Umbilical cord (tissue), 2 donors: ENCODE measurements around the gene VARS1. TPM values are rescaled to one million over a fixed set of nuclear protein-coding genes. Genes with fewer than 3 reads are reported as not detected.
A peak's percentile ranks its signal among the peaks of the same experiment; 100 is the strongest.
"Not testable (repeated sequence)": the region's sequence is repeated elsewhere in the genome, so short reads cannot be mapped to it uniquely, and the experiment has no call there.

ENCODE experiments used
- DNase-seq: peaks from one replicate; pipeline ENCODE4 v3.0.0-alpha.2; 2015; ENCODE audit warnings: low spot score
- total RNA-seq: library from RNA; depleted of rRNA; stranded (reverse); fragments of >200 nt; gene quantifications from one replicate; pipeline ENCODE4 v1.2.3, GENCODE V29; 2014; ENCODE audit warnings: low replicate concordance; ENCODE audit not compliant: insufficient read depth

VARS1 gene
- total RNA-seq, 1 donor from 2014 or later = 18.8 TPM

- no peak for DNase-seq
These were observed 1.2 kb downstream of the VARS1 start for GRCh38 chr6:31794294-31794865.

DNA sequence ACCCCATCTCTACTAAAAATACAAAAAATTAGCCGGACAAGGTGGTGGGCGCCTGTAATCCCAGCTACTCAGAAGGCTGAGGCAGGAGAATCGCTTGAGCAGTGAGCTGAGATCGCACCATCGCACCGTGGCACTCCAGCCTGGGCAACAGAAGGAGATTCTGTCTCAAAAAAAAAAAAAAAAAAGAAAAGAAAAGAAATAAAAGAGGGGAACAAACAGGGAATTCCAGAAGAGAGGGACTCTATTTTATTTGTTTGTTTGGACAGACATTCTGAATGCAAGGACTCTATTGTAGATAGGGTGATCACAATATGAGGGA lies 1.7 kb downstream of the VARS1 start:
- DNase-seq = not testable (repeated sequence)

DNA sequence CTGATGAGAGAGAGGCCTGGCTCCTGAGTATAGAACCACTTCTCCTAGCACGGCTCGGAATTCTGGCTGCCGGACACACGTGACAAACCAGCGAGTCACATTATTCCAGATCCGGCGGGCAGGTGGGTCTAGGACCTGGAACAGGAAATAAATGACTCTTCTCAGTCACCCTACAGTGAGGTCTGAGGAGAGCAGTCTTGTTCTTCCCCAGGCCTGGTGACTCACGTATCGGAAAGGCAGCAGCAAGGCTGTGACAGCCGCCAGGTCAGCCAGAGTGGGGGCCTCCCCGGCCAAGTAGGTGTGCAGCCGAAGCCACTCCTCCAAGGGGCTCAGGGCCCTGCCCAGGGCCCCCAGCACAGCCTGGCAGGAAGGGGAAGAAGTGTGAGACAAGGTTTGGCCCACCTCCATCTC lies 2.8 kb downstream of the VARS1 start:
- DNase-seq = no peak

GRCh38 chr6:31792090-31792374 lies 3.5 kb downstream of the VARS1 start:
- DNase-seq = no peak

- DNase-seq = peak; percentile 60
These were observed 4.0 kb downstream of the VARS1 start for GRCh38 chr6:31791324-31792089.

GRCh38 chr6:31785475-31785874 lies 10.1 kb downstream of the VARS1 start:
- DNase-seq = no peak

GRCh38 chr6:31784098-31784925 lies 11.2 kb downstream of the VARS1 start:
- DNase-seq = no peak

DNA sequence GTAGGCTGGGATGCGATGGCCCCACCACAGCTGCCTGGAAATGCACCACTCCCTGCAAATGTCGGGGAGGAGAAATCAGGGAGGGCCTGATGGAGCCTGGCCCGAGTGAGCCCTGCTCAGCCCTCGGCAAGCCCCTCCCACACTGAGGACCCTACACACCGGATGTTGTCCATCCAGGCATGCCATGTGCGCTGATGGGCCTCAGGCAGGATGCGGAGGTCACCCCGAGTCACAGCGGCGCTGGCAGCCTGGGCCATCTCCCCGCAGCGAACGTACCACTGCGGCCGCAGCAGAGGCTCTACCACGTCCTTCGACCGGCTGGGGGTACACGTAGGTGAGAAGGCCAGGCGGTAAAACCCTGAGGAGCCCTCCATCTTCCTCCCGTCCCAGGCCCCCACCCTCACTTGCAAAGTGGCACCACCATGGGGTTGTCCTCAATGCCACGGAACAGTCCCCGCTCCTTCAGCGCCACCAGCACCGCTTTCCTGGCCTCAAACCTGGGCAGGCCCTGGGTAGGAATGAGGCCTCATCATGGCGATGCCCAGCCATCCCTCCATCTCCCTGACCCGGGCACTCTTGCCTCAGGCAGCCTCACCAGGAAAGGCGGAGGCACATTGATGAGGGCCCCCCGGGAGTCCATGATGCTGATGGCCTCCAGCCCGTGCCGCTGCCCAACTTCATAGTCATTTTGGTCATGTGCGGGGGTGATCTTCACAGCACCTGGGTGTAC lies 13.3 kb downstream of the VARS1 start:
- no peak for DNase-seq

- DNase-seq = no peak
These were observed 14.1 kb downstream of the VARS1 start for GRCh38 chr6:31781244-31782125.

DNA sequence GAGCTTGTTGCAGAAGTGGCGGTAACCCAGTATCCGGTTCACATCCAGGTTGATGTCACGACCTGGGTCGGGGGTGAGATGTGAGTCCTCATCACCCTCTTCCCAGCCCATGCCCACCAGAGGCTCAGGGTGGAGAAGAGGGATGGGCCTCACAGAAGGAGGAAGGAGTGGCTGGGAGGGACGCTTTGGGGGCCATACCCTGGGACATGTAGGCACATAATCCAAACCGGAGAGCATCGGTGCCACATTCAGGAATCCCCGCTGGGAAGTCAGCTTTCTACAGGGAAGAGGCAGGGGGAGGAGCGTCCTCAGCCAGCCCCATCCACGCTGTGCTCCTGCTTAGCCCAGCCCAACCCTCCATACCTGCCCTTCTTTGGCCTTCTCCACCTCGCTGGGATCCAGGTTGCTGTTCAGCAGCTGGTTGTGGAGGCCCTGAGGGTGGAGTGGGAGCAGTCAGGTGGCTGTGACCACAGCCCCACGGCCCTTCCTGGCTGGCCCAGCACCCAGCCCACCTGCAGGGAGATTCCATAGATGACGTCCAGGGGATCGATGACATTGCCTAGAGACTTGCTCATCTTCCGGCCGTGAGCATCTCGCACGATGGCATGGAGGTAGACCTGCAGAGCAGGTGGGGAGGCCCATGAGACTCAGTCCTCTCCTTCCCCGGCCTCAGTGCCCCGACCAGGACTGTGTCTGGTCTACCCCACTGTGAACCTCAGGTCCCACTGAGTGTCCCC lies 14.9 kb downstream of the VARS1 start:
- DNase-seq = no peak

GRCh38 chr6:31779908-31780307 lies 15.6 kb downstream of the VARS1 start:
- DNase-seq = no peak

DNA sequence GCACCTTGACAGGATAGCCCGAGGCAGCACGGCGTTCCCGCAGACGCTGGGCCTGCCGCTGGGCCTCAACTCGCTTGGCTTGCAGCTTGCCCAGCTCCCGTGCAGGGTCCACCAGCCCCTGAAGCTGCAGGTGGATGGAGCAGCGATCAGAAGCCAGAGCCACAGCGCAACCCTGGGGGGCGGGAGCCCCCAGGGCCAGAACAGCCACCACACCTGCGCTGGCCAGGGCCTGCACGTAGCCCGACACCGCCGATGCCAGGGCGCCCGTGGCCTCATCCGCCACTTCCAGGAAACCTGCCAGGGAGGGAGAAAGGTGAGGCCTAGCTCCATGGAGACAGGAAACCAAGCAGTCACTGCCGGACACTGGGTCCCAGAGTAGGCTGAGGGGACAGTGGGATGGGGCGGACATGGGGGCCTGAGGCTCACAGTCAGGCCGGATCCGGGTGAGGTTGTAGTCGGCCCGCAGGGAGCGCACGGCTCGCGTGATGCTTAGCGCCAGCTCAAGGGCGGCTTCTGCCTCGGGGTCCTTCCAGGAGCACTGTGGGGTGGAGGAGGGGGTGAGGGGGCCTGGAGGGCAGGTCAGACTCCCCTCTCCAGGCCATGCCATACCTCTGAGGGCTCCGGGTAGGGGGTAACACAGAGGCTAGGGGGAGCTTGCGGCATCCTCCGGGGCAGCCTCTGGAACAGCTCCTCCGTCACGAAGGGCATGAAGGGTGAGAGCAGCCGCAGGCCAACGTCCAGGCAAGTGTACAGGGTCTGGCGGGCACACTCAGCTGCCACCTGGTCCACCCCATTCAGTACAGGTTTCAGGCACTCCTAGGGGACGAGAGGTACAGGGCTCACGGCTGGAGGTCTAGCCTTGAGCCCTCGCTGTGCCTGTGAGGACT lies 16.3 kb downstream of the VARS1 start:
- DNase-seq = no peak

- DNase-seq = no peak
These were observed 17.4 kb downstream of the VARS1 start for GRCh38 chr6:31778193-31778592.

DNA sequence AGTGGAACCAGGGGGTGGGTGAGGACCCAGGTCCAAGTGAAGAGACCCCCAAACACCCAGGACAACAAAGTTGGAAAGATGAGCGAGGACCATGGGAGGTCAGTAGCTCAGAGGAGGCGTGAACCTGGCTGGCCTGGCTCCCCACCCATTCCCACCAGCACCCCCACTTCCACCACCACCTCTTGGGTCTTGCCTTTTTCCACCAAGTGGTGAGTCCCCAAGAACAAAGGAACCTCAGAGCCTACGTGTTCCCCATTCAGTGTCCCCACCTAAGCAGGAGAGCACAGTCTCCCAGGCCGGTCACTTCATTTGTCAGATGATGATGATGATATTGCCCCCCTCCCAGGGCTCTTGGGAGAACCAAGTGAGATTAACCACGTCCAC lies 17.9 kb downstream of the VARS1 start:
- DNase-seq = no peak

DNA sequence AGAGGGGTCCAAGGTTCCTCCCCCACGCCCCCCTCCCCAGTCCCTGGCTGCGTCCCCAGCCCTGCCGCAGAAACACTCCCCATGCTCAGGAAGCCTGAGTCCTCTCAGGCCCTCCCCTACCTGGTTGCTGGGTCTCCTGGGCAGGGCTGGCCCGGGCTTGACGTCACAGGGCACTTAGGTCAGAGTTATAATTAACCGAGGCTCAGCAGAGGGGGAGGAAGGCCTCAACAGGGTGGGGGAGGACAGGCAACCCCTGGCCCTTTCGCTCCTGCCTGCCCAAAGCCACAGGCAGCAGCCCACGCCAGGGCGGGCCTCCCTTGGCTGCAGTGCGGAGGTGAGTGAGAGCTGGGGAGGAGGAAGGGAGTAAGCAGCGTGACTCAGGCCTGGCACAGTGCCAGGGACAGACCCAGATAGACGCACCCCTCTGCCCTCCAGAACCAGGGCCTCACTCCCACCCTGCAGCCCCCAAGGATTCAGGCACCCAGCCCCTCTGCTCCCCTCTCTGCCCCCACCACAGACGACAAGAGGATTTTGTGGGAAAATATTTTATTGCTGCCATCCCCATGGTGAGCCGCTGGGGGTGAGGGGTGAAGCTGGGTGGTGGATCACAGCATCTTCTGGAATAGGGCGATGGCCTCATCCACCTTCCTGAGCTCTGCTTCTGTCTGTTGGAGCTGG lies 18.4 kb downstream of the VARS1 start, which contains the start of gene VWA7:
VWA7 (minus strand) TSS at position 340 of the 678 bp plus-strand sequence. CDS start 549 bp downstream, outside the sequence.
- DNase-seq = peak; percentile 60

DNA sequence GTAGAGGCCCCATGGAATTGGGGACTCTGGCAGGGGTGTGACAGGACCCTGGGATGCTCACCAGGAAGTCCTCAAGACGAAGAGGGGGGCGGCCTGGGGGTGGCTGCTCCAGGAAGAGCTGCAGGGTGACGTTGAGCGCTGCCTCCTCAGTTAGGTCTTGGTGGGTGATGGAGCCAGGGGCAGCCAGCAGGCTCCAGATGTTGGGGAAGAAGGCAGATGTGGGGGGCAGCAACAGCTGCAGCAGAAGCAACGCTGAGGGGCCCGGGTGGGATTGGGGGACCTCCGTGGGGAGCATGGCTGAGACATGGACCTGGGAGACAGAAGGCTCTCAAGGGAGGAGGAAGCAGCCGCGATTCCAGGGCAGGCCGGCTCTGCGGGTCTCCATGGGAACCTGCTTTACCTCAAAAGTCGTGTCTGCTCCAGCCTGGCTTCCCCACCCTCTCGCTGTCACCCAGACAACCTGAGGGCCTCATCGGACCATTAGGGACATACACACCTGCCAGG lies 19.0 kb downstream of the VARS1 start:
- no peak for DNase-seq

- DNase-seq = no peak
These were observed 19.7 kb downstream of the VARS1 start for GRCh38 chr6:31775633-31776484.

- DNase-seq = no peak
These were observed 20.4 kb downstream of the VARS1 start for GRCh38 chr6:31775184-31775583.
